GM21360 (cell line): ENCODE measurements around the gene PAX7.

Source experiments
- ATAC-seq: cut with Tn5 transposase; IDR thresholded peaks from one replicate; pipeline ENCODE4 v1.9.1; 2021; ENCODE audit warnings: mild to moderate bottlenecking, moderate library complexity; ENCODE audit not compliant: unreplicated experiment

PAX7 gene

GRCh38 chr1:18697541-18697940 is 66.9 kb downstream of the PAX7 start:
- ATAC-seq, result no peak

GRCh38 chr1:18700530-18700929 is 69.9 kb downstream of the PAX7 start:
- no peak for ATAC-seq

- ATAC-seq, result no peak
Measured at GRCh38 chr1:18701183-18701582, 70.5 kb downstream of the PAX7 start.

- ATAC-seq, result no peak
Measured at GRCh38 chr1:18703041-18703621, 72.5 kb downstream of the PAX7 start.

- ATAC-seq, result no peak
Measured at GRCh38 chr1:18705811-18706210, 75.2 kb downstream of the PAX7 start.

- ATAC-seq, result no peak
Measured at GRCh38 chr1:18707696-18708257, 77.1 kb downstream of the PAX7 start.

GRCh38 chr1:18710002-18710401 is 79.4 kb downstream of the PAX7 start:
- no peak for ATAC-seq

- ATAC-seq, result no peak
Measured at GRCh38 chr1:18711003-18711402, 80.4 kb downstream of the PAX7 start.

GRCh38 chr1:18711536-18712251 is 81.0 kb downstream of the PAX7 start:
- no peak for ATAC-seq

GRCh38 chr1:18712252-18712600 is 81.6 kb downstream of the PAX7 start:
- no peak for ATAC-seq

- no peak for ATAC-seq
Measured at GRCh38 chr1:18714404-18715175, 83.9 kb downstream of the PAX7 start.

GRCh38 chr1:18716112-18716784 is 85.6 kb downstream of the PAX7 start:
- ATAC-seq, result no peak

GRCh38 chr1:18716785-18717678 is 86.4 kb downstream of the PAX7 start:
- ATAC-seq, result no peak

GRCh38 chr1:18719786-18720451 is 89.3 kb downstream of the PAX7 start:
- ATAC-seq, result no peak

GRCh38 chr1:18721041-18721440 is 90.4 kb downstream of the PAX7 start:
- ATAC-seq, result no peak

GRCh38 chr1:18721776-18722175 is 91.1 kb downstream of the PAX7 start:
- no peak for ATAC-seq

- ATAC-seq, result no peak
Measured at GRCh38 chr1:18722270-18722669, 91.6 kb downstream of the PAX7 start.

- ATAC-seq, result no peak
Measured at GRCh38 chr1:18723206-18723605, 92.6 kb downstream of the PAX7 start.

- ATAC-seq, result no peak
Measured at GRCh38 chr1:18723701-18724411, 93.2 kb downstream of the PAX7 start.
